Erythroblast (primary cell): ENCODE results near the gene SIPA1L3.

Experiments used
- GATA1 ChIP-seq: IDR thresholded peaks from 2 replicates; pipeline ENCODE4 v1.6.1; 2011; ENCODE audit warnings: low read depth, mild to moderate bottlenecking, control low read depth, low read length, moderate library complexity
- POLR2A ChIP-seq: IDR thresholded peaks from 2 replicates; pipeline ENCODE4 v1.6.1; 2011; ENCODE audit warnings: mild to moderate bottlenecking, low read length

DNA sequence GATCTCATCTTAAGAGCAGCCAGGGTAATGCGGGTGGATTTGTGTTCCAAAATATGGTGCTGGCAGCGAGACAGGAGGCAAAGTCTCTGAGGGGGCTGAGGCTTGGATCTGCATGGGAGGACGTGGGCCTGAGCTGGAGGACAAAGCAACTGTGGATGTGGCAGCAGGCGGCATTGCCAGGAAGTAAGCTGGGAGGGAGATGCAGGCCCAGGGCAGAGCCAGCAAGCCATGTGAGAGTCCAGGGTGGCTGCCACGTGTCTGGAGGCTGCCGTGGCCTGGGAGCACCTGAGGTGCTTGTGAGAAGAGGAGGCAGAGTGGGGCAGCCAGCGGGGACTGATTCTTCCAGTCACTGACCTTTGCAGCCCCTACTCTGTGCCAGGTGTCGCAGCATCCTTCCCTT is 265.0 kb downstream of the SIPA1L3 start:
- no peak for TF ChIP-seq POLR2A
- TF ChIP-seq GATA1: no peak
